Smooth muscle cell (in vitro differentiated cells): Measurements from ENCODE around the gene STOX2. TPM values are rescaled to one million over a fixed set of nuclear protein-coding genes. Genes with fewer than 3 reads are reported as not detected.

ENCODE experiments used
- DNase-seq: peaks from one replicate; lab custom pipeline; 2025; ENCODE audit not compliant: unreplicated experiment; lab: John Stamatoyannopoulos, UW
- H2AFZ ChIP-seq: fragments of 200-600 bp; sonication (generic); 2 replicates; pipeline ENCODE4 v1.6.0; 2016; ENCODE audit warnings: antibody characterized with exemption, low read depth, mild to moderate bottlenecking
- H3F3A ChIP-seq: fragments of 200-600 bp; sonication (generic); 2 replicates; pipeline ENCODE4 v1.6.0; 2017; ENCODE audit warnings: antibody characterized with exemption, low read depth
- H3K27ac ChIP-seq: fragments of 200-600 bp; sonication (generic); 2 replicates; pipeline ENCODE4 v1.5.1; 2016; ENCODE audit warnings: low read depth, mild to moderate bottlenecking
- H3K27me3 ChIP-seq: fragments of 200-600 bp; sonication (generic); 2 replicates; pipeline ENCODE4 v1.6.1; 2016; ENCODE audit warnings: low read depth, mild to moderate bottlenecking
- H3K36me3 ChIP-seq: fragments of 200-600 bp; sonication (generic); 2 replicates; pipeline ENCODE4 v1.5.1; 2016; ENCODE audit warnings: low read depth
- H3K4me1 ChIP-seq: fragments of 200-600 bp; sonication (generic); 2 replicates; pipeline ENCODE4 v1.5.1; 2016; ENCODE audit warnings: low read depth
- H3K4me2 ChIP-seq: fragments of 200-600 bp; sonication (generic); 2 replicates; pipeline ENCODE4 v1.6.0; 2016; ENCODE audit warnings: mild to moderate bottlenecking
- H3K4me3 ChIP-seq: fragments of 200-600 bp; sonication (generic); 2 replicates; pipeline ENCODE4 v1.5.1; 2016; ENCODE audit warnings: mild to moderate bottlenecking
- H3K79me2 ChIP-seq: fragments of 200-600 bp; sonication (generic); 2 replicates; pipeline ENCODE4 v1.6.0; 2016; ENCODE audit warnings: low read depth, mild to moderate bottlenecking
- H3K9ac ChIP-seq: fragments of 200-600 bp; sonication (generic); 2 replicates; pipeline ENCODE4 v1.6.0; 2016; ENCODE audit warnings: low read depth
- H3K9me3 ChIP-seq: fragments of 200-600 bp; sonication (generic); replicated peaks from 2 replicates; pipeline ENCODE4 v1.5.1; 2016; ENCODE audit warnings: low read depth
- H4K20me1 ChIP-seq: fragments of 200-600 bp; sonication (generic); 2 replicates; pipeline ENCODE4 v1.6.0; 2016; ENCODE audit warnings: low read depth
- CTCF ChIP-seq: fragments of 200-600 bp; sonication (generic); IDR thresholded peaks from 2 replicates; pipeline ENCODE4 v1.5.1; 2017; ENCODE audit warnings: borderline replicate concordance, mild to moderate bottlenecking, antibody characterized with exemption; ENCODE audit not compliant: insufficient read depth, poor library complexity, severe bottlenecking
- WGBS: methylation state at CpG from one replicate; pipeline ENCODE4 v1.1.7; 2016; ENCODE audit warnings: low lambda C conversion rate; 5-methylcytosine and 5-hydroxymethylcytosine counted together
- polyA plus RNA-seq: library from polyadenylated mRNA; unstranded; fragments of >200 nt; fragmentation: Nextera tagmentation; extraction: Ambion mirVana; gene quantifications from 2 replicates; pipeline ENCODE4 v1.2.1, GENCODE V29; 2016
- total RNA-seq: library from RNA; depleted of rRNA; stranded (reverse); fragments of >200 nt; gene quantifications from 2 replicates; pipeline ENCODE4 v1.2.3, GENCODE V29; 2014

Gene STOX2
- total and polyA plus RNA-seq, 2 experiments from 2014 or later: 1.3 to 4.2 TPM

DNA sequence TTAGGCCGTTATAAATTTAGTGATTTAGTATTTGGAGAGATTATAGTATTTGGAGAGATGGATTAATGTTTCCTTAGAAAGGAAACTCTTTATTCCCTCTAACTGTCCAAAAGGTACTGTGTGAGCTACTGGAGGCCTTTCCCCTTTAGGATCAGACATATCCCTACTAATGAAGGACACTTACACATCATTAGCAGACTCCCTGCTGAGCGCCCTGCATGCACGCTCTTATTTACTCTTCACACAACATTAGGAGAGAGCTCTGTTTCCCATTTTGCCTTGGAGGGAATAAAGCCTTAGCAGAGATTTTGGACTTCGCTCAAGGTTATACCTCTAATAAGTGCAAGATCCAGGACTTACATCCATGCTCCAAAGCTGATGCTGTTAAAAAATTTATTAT lies 17.8 kb upstream of the STOX2 start:
- Histone ChIP-seq H3K9ac (no peak overlapping the region), H3F3A (no peaks in the 10 kb centered on the region), H3K27ac (no peak overlapping the region), H3K4me1 (no peaks in the 10 kb centered on the region), H3K27me3 (no peaks in the 10 kb centered on the region), H3K4me2 (no peak overlapping the region), H2AFZ (no peak overlapping the region), H4K20me1 (no peaks in the 10 kb centered on the region), H3K9me3 (no peaks in the 10 kb centered on the region), H3K36me3 (no peaks in the 10 kb centered on the region), H3K4me3 (no peak overlapping the region), H3K79me2 (no peaks in the 10 kb centered on the region)
- TF ChIP-seq CTCF: no peak
- WGBS: 95% methylated on average over 4 of the region's 4 CpGs
- DNase-seq: no peak

GRCh38 chr4:183888564-183888963 lies 16.5 kb upstream of the STOX2 start:
- WGBS: 80% methylated on average over 5 of the region's 5 CpGs
- no peaks in the 10 kb centered on the region for H3K27me3 ChIP-seq

DNA sequence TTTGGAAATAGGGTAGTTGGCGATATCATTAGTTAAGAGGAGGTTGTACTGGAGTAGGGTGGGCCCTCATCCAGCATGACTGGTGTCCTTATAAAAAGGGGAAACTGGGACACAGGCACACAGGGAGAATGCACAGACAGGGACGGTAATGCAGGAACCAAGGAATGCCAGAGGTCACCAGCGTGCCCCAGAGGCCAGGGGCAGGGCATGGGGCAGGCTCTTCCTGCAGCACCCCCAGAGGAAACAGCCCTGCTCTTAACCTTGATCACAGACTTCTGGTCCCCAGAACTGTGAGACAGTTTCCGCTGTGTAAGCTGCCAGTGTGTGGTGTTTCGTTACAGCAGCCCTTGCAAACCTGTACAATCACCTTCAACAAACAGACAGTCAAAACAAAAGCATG lies 15.9 kb upstream of the STOX2 start:
- Histone ChIP-seq H4K20me1 (no peaks in the 10 kb centered on the region), H3F3A (no peaks in the 10 kb centered on the region), H3K4me1 (no peaks in the 10 kb centered on the region), H3K27me3 (no peaks in the 10 kb centered on the region), H3K9ac (no peak overlapping the region), H3K79me2 (no peaks in the 10 kb centered on the region), H3K9me3 (no peaks in the 10 kb centered on the region), H3K4me2 (no peak overlapping the region), H3K36me3 (no peaks in the 10 kb centered on the region), H3K4me3 (no peak overlapping the region), H3K27ac (no peak overlapping the region), H2AFZ (no peak overlapping the region)
- TF ChIP-seq CTCF: no peak
- 76% methylated on average over 5 of the region's 5 CpGs for WGBS
- DNase-seq: no peak

More at GRCh38 chr4:183888564-183888963, 16.5 kb upstream of the STOX2 start:
- H3K4me3 ChIP-seq: no peak overlapping the region
- H4K20me1 ChIP-seq: no peaks in the 10 kb centered on the region
- H3K4me1 ChIP-seq: no peaks in the 10 kb centered on the region
- no peaks in the 10 kb centered on the region for H3F3A ChIP-seq
- H3K9ac ChIP-seq: no peak overlapping the region
- H3K27ac ChIP-seq: no peak overlapping the region
- TF ChIP-seq CTCF: no peak
- H3K36me3 ChIP-seq: no peaks in the 10 kb centered on the region
- H3K4me2 ChIP-seq: no peak overlapping the region
- no peaks in the 10 kb centered on the region for H3K79me2 ChIP-seq
- no peak overlapping the region for H2AFZ ChIP-seq
- H3K9me3 ChIP-seq: no peaks in the 10 kb centered on the region
- no peak for DNase-seq

DNA sequence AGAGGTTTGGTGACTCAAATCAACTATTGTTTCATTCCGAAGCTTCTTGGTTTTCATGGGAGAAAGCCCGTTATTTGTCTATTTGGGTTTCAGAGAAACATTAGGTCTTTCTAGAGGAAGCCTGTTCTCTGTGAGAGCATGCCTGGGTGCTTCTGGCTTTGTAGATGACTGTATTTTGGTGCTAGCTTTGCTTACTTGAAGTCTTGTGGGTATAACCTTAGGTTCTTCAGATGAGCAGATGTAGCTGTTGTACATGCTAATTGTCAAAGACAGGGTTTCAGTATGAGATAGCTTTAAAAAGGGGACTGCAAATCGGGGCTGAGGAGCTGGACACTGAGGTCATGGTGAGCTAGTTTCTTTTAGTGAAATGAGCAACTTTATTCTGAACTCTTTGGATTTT lies 7.9 kb upstream of the STOX2 start:
- 94% methylated on average over 3 of the region's 3 CpGs for WGBS

More for the DNA sequence above, 7.9 kb upstream of the STOX2 start:
- Histone ChIP-seq H3K27me3 (no peaks in the 10 kb centered on the region), H3K4me2 (no peak overlapping the region), H3F3A (no peaks in the 10 kb centered on the region), H3K36me3 (no peaks in the 10 kb centered on the region), H3K79me2 (no peaks in the 10 kb centered on the region), H4K20me1 (no peaks in the 10 kb centered on the region), H3K27ac (no peak overlapping the region), H3K4me1 (no peaks in the 10 kb centered on the region), H2AFZ (no peak overlapping the region), H3K9ac (no peak overlapping the region), H3K4me3 (no peak overlapping the region), H3K9me3 (no peaks in the 10 kb centered on the region)
- DNase-seq: no peak
- TF ChIP-seq CTCF: no peak
